GM23248 (cell line): ENCODE measurements around the gene ANAPC2. TPM values are rescaled to one million over a fixed set of nuclear protein-coding genes. Genes with fewer than 3 reads are reported as not detected.

Experiments used
- DNase-seq: peaks from one replicate; pipeline ENCODE4 v3.0.0-alpha.2; 2015
- H2AFZ ChIP-seq: fragments of 200-600 bp; sonication (generic); 2 replicates; pipeline ENCODE4 v1.6.1; 2016; ENCODE audit warnings: antibody characterized with exemption
- H3F3A ChIP-seq: fragments of 200-600 bp; sonication (generic); 2 replicates; pipeline ENCODE4 v1.6.1; 2016; ENCODE audit warnings: mild to moderate bottlenecking, antibody characterized with exemption, mixed run types; ENCODE audit not compliant: insufficient read depth
- H3K27ac ChIP-seq: fragments of 200-600 bp; sonication (generic); 2 replicates; pipeline ENCODE4 v1.5.1; 2016; ENCODE audit warnings: mild to moderate bottlenecking
- H3K27me3 ChIP-seq: fragments of 200-600 bp; sonication (generic); replicated peaks from 2 replicates; pipeline ENCODE4 v1.6.1; 2016; ENCODE audit warnings: mild to moderate bottlenecking; ENCODE audit not compliant: insufficient read depth
- H3K36me3 ChIP-seq: fragments of 200-600 bp; sonication (generic); 2 replicates; pipeline ENCODE4 v1.6.1; 2016; ENCODE audit warnings: low read depth, mild to moderate bottlenecking
- H3K4me1 ChIP-seq: fragments of 200-600 bp; sonication (generic); 2 replicates; pipeline ENCODE4 v1.6.1; 2016; ENCODE audit warnings: mild to moderate bottlenecking; ENCODE audit not compliant: insufficient read depth
- H3K4me2 ChIP-seq: fragments of 200-600 bp; sonication (generic); one replicate; pipeline ENCODE4 v1.6.1; 2016; ENCODE audit warnings: mild to moderate bottlenecking; ENCODE audit not compliant: unreplicated experiment
- H3K4me3 ChIP-seq: fragments of 200-600 bp; sonication (generic); 2 replicates; pipeline ENCODE4 v1.5.1; 2016; ENCODE audit warnings: mild to moderate bottlenecking
- H3K79me2 ChIP-seq: fragments of 200-600 bp; sonication (generic); 2 replicates; pipeline ENCODE4 v1.6.1; 2016; ENCODE audit warnings: mild to moderate bottlenecking; ENCODE audit not compliant: insufficient read depth
- H3K9ac ChIP-seq: fragments of 200-600 bp; sonication (generic); 2 replicates; pipeline ENCODE4 v1.6.1; 2016; ENCODE audit warnings: mild to moderate bottlenecking
- H3K9me2 ChIP-seq: fragments of 200-600 bp; sonication (generic); 2 replicates; pipeline ENCODE4 v1.6.1; 2016; ENCODE audit warnings: mixed run types, mild to moderate bottlenecking, moderate library complexity; ENCODE audit not compliant: insufficient read depth
- H3K9me3 ChIP-seq: fragments of 200-600 bp; sonication (generic); one replicate; pipeline ENCODE4 v1.6.1; 2017; ENCODE audit warnings: low read depth
- H4K20me1 ChIP-seq: fragments of 200-600 bp; sonication (generic); 2 replicates; pipeline ENCODE4 v1.6.0; 2016; ENCODE audit not compliant: insufficient read depth
- EZH2 ChIP-seq: fragments of 200-600 bp; sonication (generic); IDR thresholded peaks from 2 replicates; pipeline ENCODE4 v1.6.1; 2018; ENCODE audit warnings: antibody characterized with exemption, mild to moderate bottlenecking; ENCODE audit not compliant: insufficient read depth, poor library complexity, severe bottlenecking
- EZH2phosphoT487 ChIP-seq: fragments of 200-600 bp; sonication (generic); IDR thresholded peaks from 2 replicates; pipeline ENCODE4 v1.6.1; 2018; ENCODE audit warnings: antibody characterized with exemption, moderate library complexity, mild to moderate bottlenecking, low read depth; ENCODE audit not compliant: insufficient read depth
- WGBS, 2 experiments: methylation state at CpG; one replicate each; pipeline ENCODE4 v1.1.6; 2015 to 2017; ENCODE audit warnings: low lambda C conversion rate in 2 of 2, low coverage in 1 of 2; ENCODE audit errors: missing lambda C conversion rate in 2 of 2; 5-methylcytosine and 5-hydroxymethylcytosine counted together
- in situ Hi-C: fragments of 300-500 bp; cut with MboI; formaldehyde crosslinking; loops from 2 replicates; pipeline ENCODE4 v1.15.0; 2020
- polyA plus RNA-seq: library from polyadenylated mRNA; unstranded; fragments of >200 nt; fragmentation: Nextera tagmentation; extraction: Ambion mirVana; gene quantifications from 2 replicates; pipeline ENCODE4 v1.2.1, GENCODE V29; 2016
- total RNA-seq: library from RNA; depleted of rRNA; stranded (reverse); fragments of >200 nt; shearing (Covaris generic); gene quantifications from 2 replicates; pipeline ENCODE4 v1.2.3, GENCODE V29; 2014

ANAPC2 gene
- total and polyA plus RNA-seq, 2 experiments from 2014 or later = 13.6 to 24.0 TPM

DNA sequence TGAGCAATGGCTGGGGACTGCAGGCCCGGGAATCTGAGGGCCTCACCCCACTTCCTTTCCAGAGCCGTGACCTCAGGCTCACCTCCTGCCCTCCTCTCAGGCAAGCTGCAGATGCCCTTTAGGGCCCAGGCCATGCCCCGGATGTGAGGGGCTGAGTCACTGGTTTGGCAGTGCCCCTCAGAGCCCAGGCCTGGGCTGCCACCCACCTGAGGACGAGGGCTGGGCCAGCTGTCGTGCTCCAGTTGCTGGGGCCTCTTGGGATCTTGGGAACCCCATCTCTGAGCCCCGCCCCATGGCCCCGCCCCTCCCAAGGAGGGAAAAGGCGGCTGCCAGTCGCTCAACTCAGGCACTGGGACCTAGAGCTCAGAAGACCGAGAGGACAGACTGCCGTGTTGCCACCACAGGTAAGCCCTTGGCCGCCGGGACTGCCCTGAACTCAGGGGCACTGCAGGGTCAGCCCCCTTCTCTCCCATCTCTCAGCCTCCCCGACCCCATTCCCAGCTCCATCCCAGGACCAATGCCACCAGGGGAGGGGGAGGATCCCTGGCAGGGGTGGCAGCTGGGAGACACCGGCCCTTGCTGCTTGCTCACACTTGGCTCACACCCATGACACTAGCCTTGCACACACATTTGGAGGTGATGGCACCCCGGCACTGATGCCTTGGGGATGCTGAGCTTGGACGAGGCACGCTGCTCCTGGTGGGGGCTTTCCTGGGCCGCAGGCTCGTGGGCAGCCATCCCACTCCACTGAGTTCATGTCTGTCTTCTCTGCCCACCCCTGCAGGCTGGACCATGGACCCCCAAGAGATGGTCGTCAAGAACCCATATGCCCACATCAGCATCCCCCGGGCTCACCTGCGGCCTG, 36.7 kb upstream of the ANAPC2 start, which contains the start of gene CYSRT1:
Gene CYSRT1 (plus strand): TSS at position 345 of the 865 bp plus-strand sequence. CDS start 448 bp downstream, at position 793.
- Histone ChIP-seq H3F3A (no peaks in the 10 kb centered on the region), H3K9me3 (no peaks in the 10 kb centered on the region), H3K4me3 (peak within 1 kb of the TSS; percentile 79), H3K27ac (peak within 1 kb of the TSS; percentile 55; the same call in 1 of the 2 replicates), H2AFZ (peak within 1 kb of the TSS; percentile 84), H3K9ac (peak within 1 kb of the TSS; percentile 84), H3K4me1 (peaks cover 3% of the 10 kb centered on the region; the same call in 1 of the 2 replicates), H3K9me2 (no peaks in the 10 kb centered on the region), H3K4me2 (peak within 1 kb of the TSS; percentile 77), H3K27me3 (no peaks in the 10 kb centered on the region), H4K20me1 (no peaks in the 10 kb centered on the region), H3K79me2 (no peaks in the 10 kb centered on the region), H3K36me3 (no peaks in the 10 kb centered on the region)
- peak; percentile 28 for DNase-seq
- WGBS, 2 experiments = 49 to 52% methylated on average over 18 to 21 of the region's 23 CpGs
- TF ChIP-seq EZH2phosphoT487 = no peak
- TF ChIP-seq EZH2 = no peak
- in situ Hi-C loops = no loop called here

DNA sequence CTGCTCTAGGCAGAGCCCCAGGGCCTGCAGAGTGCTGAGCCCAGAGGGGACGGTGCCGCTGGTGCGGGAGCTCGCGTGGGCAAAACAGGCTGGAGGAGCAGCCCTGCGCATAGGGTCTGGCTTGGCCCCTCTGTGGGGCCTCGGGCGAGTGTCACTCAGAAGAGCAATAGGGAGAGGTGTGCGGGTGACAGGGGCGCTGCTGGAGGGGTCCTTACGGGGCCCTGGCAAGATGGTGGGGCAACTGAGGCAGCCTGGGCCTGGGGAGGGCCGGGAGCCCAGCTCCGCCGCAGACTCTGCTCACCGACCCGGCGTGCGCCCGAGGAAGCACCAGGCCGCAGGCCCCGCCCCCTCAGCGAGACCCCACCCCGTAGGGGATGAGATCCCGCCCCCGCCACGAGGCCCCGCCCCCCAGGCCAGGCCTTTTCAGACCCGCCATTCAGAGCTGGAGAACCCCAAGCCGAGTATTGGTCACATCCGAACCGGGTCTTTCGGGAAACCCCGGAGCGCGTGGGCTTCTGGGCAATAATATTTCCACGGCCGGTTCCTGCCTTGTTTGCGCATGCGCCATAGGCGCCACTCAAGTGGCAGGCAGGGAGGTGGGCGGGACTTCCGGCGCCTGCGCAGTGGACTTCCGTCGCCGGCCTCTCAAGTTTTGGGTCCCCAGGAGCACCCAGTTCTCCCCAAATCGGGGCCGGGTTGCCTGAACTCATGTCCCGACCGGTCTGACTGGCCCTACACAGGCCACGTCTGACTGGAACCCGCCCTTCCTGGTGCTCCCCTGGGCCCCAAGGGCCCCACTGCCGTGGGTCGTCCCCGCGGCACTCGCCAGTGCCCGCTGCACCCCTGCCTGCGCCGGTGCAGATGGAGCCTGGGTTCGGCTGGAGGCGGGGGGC, 35.0 kb upstream of the ANAPC2 start:
- peaks cover 9% of the 10 kb centered on the region for H3K4me1 ChIP-seq
- no peaks in the 10 kb centered on the region for H3K79me2 ChIP-seq
- peak overlapping the region; percentile 79 for H3K4me3 ChIP-seq
- no peaks in the 10 kb centered on the region for H4K20me1 ChIP-seq
- peak; percentile 99 for DNase-seq
- whole genome bisulfite sequencing, 2 experiments = 1% methylated on average over 47 to 63 of the region's 63 CpGs
- H3K27me3 ChIP-seq = no peaks in the 10 kb centered on the region
- no peaks in the 10 kb centered on the region for H3F3A ChIP-seq
- peak overlapping the region; percentile 55 for H3K27ac ChIP-seq
- H3K9me3 ChIP-seq = no peaks in the 10 kb centered on the region
- H3K9me2 ChIP-seq = no peaks in the 10 kb centered on the region
- H2AFZ ChIP-seq = peak overlapping the region; percentile 84
- no peaks in the 10 kb centered on the region for H3K36me3 ChIP-seq
- H3K9ac ChIP-seq = peak overlapping the region; percentile 84
- TF ChIP-seq EZH2phosphoT487 (no peak), EZH2 (no peak)
- in situ Hi-C loops = no loop called here
- H3K4me2 ChIP-seq = peak overlapping the region; percentile 77

- Histone ChIP-seq H3K36me3 (no peaks in the 10 kb centered on the region), H4K20me1 (no peaks in the 10 kb centered on the region), H3K27ac (no peak within 1 kb of the TSS), H3K4me2 (peak within 1 kb of the TSS; percentile 69), H3K4me3 (peak within 1 kb of the TSS; percentile 63), H3K9me3 (no peaks in the 10 kb centered on the region), H3K9ac (peak within 1 kb of the TSS; percentile 36; the same call in 1 of the 2 replicates), H3K9me2 (no peaks in the 10 kb centered on the region), H3K27me3 (no peaks in the 10 kb centered on the region), H2AFZ (peak within 1 kb of the TSS; percentile 39), H3K4me1 (peaks cover 9% of the 10 kb centered on the region), H3K79me2 (no peaks in the 10 kb centered on the region), H3F3A (no peaks in the 10 kb centered on the region)
- DNase-seq = peak; percentile 47
- TF ChIP-seq EZH2 (no peak), EZH2phosphoT487 (no peak)
- in situ Hi-C loops = no loop called here
- WGBS, 2 experiments = 3 to 7% methylated on average over 33 to 67 of the region's 88 CpGs
Observed at GRCh38 chr9:137222190-137223077, 34.1 kb upstream of the ANAPC2 start, which contains the start of gene RNF208. Gene RNF208, minus strand, starts transcription at chr9:137222240. Its CDS starts 1,028 bp downstream, at chr9:137221212.
